ENCODE data around the gene ETV4. TPM values are rescaled to one million over a fixed set of nuclear protein-coding genes. Genes with fewer than 3 reads are reported as not detected.

The ETV4 gene
- total RNA-seq = 4.0 TPM
- long read RNA-seq, partial matches to known transcripts = 2 of 8 reads
- long read RNA-seq, other reads (novel, unspliced or antisense) = 2 of 8 reads

DNA sequence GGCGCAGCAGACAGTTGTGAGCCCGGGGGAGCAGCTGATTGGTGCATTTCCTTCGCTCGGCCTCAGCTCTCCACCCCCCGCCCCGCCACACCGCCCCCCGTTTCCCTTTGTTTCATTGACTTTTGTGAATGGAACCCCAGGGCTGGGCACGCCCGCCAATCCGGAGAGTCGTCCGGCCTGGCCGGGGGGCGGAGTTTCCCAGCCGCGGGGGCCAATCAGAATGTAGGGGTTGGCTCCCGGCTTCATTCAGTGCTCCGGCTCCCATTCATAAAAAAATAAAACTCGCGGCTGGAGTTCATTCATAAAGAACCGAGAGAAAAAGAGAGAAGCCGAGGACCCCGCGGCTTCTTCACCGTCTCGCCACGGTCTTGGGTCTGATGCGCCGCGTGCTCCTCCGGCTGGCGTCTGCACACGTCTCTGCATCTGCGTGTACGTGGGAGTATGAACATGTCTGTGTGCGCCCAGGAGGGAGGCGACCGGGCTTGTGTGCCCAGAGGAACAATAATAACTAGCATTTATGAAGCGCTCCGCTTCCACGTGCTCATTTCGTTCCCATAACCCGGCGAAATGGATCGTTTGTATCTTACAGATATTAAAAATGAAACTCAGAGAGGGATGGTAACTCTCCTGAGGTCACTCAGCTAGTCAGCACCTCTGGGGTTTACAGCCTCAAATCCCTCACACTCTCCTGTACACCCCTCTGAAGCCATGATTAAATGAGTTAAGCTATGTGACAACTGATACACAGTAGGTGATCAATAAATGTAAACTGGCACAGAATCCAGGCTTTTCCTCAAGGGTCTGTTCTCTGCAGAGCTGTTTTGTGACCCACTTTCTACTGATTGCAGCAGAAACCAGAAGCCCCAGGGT, at the start of gene ETV4:
TSS of gene ETV4 (minus strand) at position 22 of the 870 bp plus-strand sequence. CDS start 723 bp downstream, outside the sequence.
- H3K27ac ChIP-seq = no peak within 1 kb of the TSS
- intact Hi-C loops (cut with DNase I) = no loop called here

DNA sequence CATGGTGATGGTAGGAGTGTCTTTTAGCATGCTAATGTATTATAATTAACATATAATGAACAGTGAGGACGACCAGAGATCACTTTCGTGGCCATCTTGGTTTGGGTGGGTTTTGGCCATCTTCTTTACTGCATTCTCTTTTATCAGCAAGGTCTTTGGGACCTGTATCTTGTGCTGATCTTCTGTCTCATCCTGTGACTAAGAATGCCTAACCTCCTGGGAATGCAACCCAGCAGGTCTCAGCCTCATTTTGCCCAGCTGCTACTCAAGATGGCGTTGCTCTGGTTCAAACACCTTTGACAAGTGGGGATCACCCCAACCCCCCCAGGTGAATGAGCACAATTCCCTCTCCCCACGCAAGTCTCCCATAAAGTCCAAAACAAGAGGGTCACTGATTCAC, 49.3 kb upstream of the ETV4 start:
- no peaks in the 10 kb centered on the region for H3K27me3 ChIP-seq
- no peaks in the 10 kb centered on the region for H3K9me3 ChIP-seq
- ATAC-seq = no peak
- no peaks in the 10 kb centered on the region for H3K36me3 ChIP-seq
- intact Hi-C loops (cut with DNase I) = no loop called here
- no peak overlapping the region for H3K27ac ChIP-seq
- no peak for DNase-seq
- peaks cover 7% of the 10 kb centered on the region for H3K4me1 ChIP-seq
- H3K4me3 ChIP-seq = no peak overlapping the region
- TF ChIP-seq, protein P1, sequence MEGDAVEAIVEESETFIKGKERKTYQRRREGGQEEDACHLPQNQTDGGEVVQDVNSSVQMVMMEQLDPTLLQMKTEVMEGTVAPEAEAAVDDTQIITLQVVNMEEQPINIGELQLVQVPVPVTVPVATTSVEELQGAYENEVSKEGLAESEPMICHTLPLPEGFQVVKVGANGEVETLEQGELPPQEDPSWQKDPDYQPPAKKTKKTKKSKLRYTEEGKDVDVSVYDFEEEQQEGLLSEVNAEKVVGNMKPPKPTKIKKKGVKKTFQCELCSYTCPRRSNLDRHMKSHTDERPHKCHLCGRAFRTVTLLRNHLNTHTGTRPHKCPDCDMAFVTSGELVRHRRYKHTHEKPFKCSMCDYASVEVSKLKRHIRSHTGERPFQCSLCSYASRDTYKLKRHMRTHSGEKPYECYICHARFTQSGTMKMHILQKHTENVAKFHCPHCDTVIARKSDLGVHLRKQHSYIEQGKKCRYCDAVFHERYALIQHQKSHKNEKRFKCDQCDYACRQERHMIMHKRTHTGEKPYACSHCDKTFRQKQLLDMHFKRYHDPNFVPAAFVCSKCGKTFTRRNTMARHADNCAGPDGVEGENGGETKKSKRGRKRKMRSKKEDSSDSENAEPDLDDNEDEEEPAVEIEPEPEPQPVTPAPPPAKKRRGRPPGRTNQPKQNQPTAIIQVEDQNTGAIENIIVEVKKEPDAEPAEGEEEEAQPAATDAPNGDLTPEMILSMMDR (IDR thresholded peaks at IDR 0.05) = no peak

More for the DNA sequence above, at the start of gene ETV4:
- H3K9me3 ChIP-seq = no peaks in the 10 kb centered on the region
- H3K27me3 ChIP-seq = peaks cover 11% of the 10 kb centered on the region
- peak within 1 kb of the TSS; percentile 67 for H3K4me3 ChIP-seq
- TF ChIP-seq, protein P1 (IDR thresholded peaks at IDR 0.05) = no peak
- DNase-seq (peak; percentile 95), ATAC-seq (peak; percentile 92)
- H3K4me1 ChIP-seq = peaks cover 7% of the 10 kb centered on the region
- no peaks in the 10 kb centered on the region for H3K36me3 ChIP-seq

DNA sequence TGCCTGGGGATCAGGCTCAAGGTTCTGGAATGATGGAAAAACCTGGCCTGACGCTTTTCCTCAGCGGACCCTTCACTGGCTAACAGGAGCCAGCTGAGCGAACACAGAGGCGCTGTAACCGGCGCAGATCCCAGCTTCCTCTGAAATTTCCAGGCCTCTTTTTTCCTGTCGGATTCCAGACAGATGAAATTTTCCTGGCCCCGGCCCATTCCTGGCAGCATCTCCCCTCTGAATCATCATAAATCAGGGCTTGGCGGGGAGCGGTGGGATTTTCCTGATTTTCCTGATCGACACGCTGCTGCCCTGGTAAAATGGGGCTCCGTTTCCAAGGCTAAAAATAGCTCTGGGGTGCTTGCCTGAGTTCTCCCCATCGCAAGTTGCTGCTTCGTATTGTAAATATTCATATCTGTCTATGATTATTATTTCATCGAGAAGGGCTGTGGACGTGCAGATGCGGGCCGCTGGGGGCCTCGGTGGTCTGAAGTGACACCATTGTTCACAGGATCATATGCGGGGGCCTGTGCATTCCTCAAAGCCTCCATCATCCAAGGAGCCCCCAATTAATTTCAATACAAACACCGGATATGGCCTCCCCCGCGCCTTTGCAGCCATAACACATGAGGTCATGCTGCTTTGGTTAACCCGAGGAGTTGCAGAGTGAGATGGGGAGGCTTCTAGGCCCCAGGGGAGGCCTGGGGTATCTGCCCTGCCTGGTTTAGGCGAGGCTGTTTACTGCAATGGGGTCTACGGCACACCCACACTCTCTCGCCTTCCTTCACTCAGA, 45.8 kb upstream of the ETV4 start:
- intact Hi-C loops (cut with DNase I) = no loop called here
- TF ChIP-seq, protein P1 (IDR thresholded peaks at IDR 0.05) = no peak
- Histone ChIP-seq H3K36me3 (no peaks in the 10 kb centered on the region), H3K4me1 (peaks cover 7% of the 10 kb centered on the region), H3K27ac (peak overlapping the region; percentile 68), H3K27me3 (no peaks in the 10 kb centered on the region), H3K4me3 (no peak overlapping the region), H3K9me3 (no peaks in the 10 kb centered on the region)
- DNase-seq (no peak), ATAC-seq (peak; percentile 40)

DNA sequence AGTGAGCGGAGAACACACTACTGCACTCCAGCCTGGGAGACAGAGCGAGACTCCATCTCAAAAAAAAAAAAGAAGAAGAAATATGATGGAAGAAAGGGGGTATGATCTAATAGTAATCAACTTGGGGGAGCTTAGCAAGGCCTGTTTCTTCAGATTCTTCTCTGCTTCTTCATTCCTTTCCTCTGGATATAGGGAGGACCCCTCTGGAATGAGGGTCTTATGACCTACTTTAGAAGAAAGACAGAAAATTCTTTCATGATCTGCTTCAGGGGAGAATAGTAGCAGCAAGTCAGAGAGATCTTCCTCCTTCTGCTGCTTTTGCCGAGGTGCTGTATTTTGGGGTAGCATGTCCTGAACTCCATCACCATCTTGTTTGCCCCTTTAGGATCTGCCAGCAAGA, 44.9 kb upstream of the ETV4 start:
- peaks cover 7% of the 10 kb centered on the region for H3K4me1 ChIP-seq

More for the DNA sequence above, 44.9 kb upstream of the ETV4 start:
- intact Hi-C loops (cut with DNase I) = no loop called here
- no peaks in the 10 kb centered on the region for H3K36me3 ChIP-seq
- peak overlapping the region; percentile 68 for H3K27ac ChIP-seq
- TF ChIP-seq, protein P1 (IDR thresholded peaks at IDR 0.05) = no peak
- H3K9me3 ChIP-seq = no peaks in the 10 kb centered on the region
- no peaks in the 10 kb centered on the region for H3K27me3 ChIP-seq
- ATAC-seq = no peak
- no peak for DNase-seq
- no peak overlapping the region for H3K4me3 ChIP-seq

Measured in upper lobe of right lung (tissue), 1 donor.